WTC11 (cell line): Measurements from ENCODE around the gene CD209.

ENCODE experiments used
- AFF4 ChIP-seq: sonication (generic); formaldehyde crosslinking; IDR thresholded peaks from 2 replicates; pipeline ENCODE4 v1.8.1; 2023; ENCODE audit warnings: mild to moderate bottlenecking, missing genetic modification reagents, borderline replicate concordance
- CTCF ChIP-seq: fragments of 200-600 bp; IDR thresholded peaks from 2 replicates; pipeline ENCODE4 v1.8.0; 2022; ENCODE audit warnings: antibody characterized with exemption
- ETV6 ChIP-seq: sonication (generic); formaldehyde crosslinking; IDR thresholded peaks from 2 replicates; pipeline ENCODE4 v1.8.1; 2022; ENCODE audit warnings: mild to moderate bottlenecking, missing genetic modification reagents
- FOXP1 ChIP-seq: sonication (generic); formaldehyde crosslinking; IDR thresholded peaks from 2 replicates; pipeline ENCODE4 v1.8.0; 2022; ENCODE audit warnings: missing genetic modification reagents, mild to moderate bottlenecking, moderate library complexity, borderline replicate concordance
- MYBL2 ChIP-seq: sonication (generic); formaldehyde crosslinking; IDR thresholded peaks from 2 replicates; pipeline ENCODE4 v1.8.1; 2023; ENCODE audit warnings: mild to moderate bottlenecking, moderate library complexity, missing genetic modification reagents
- NFYB ChIP-seq: sonication (generic); formaldehyde crosslinking; conservative IDR thresholded peaks from 2 replicates; pipeline ENCODE4 v1.8.0; 2022; ENCODE audit warnings: low read depth, missing genetic modification reagents
- TP53 ChIP-seq: sonication (generic); formaldehyde crosslinking; IDR thresholded peaks from 2 replicates; pipeline ENCODE4 v1.8.1; 2023; ENCODE audit warnings: mild to moderate bottlenecking, missing genetic modification reagents
- ZBTB21 ChIP-seq: sonication (generic); formaldehyde crosslinking; IDR thresholded peaks from 2 replicates; pipeline ENCODE4 v1.8.1; 2023; ENCODE audit warnings: mild to moderate bottlenecking, missing genetic modification reagents, borderline replicate concordance
- ZNF232 ChIP-seq: sonication (generic); formaldehyde crosslinking; IDR thresholded peaks from 2 replicates; pipeline ENCODE4 v1.8.0; 2022; ENCODE audit warnings: mild to moderate bottlenecking, missing genetic modification reagents
- TF ChIP-seq, protein P1 (sequence below): sonication (generic); formaldehyde crosslinking; IDR thresholded peaks from 2 replicates; pipeline ENCODE4 v1.8.0; 2022; ENCODE audit warnings: mild to moderate bottlenecking, missing genetic modification reagents

DNA sequence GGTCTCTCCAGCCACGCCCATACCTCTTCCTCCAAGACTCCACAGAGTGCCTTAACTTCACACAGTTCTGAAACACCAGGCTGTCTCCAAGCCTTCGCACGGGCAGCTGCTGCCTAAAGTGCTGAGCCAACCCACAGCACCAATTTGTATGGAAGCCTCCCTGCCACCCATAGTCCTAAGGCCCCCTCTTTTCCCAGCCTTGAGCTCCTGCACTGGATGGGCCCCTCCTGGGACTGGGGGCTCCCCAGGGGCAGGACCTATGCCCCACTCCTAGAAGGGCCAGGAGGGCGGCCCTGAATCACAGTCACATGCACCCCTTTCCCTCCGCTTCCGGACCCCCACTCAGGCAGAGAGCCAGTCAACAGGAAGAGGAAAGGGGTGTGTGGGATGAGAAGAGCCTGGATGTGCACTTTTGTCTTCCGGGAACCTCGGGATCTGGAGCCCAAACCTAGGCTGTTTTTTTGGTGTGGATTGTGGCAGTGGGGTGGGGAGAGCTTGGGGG is 40.3 kb downstream of the CD209 start:
- no peak for TF ChIP-seq CTCF
- TF ChIP-seq ZBTB21 (CRISPR knock-in tag): no peak
- TF ChIP-seq, protein P1, sequence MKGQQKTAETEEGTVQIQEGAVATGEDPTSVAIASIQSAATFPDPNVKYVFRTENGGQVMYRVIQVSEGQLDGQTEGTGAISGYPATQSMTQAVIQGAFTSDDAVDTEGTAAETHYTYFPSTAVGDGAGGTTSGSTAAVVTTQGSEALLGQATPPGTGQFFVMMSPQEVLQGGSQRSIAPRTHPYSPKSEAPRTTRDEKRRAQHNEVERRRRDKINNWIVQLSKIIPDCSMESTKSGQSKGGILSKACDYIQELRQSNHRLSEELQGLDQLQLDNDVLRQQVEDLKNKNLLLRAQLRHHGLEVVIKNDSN (CRISPR knock-in tag): no peak
- no peak for TF ChIP-seq ZNF232 (CRISPR knock-in tag)
- no peak for TF ChIP-seq MYBL2 (CRISPR knock-in tag)
- no peak for TF ChIP-seq FOXP1 (CRISPR knock-in tag)
- TF ChIP-seq AFF4 (CRISPR knock-in tag): no peak
- no peak for TF ChIP-seq TP53 (CRISPR knock-in tag)
- TF ChIP-seq ETV6 (CRISPR knock-in tag): no peak
- no peak for TF ChIP-seq NFYB (CRISPR knock-in tag)
